Activated CD8-positive, alpha-beta T cell treated with anti-CD3 and anti-CD28 coated beads, Interleukin-2, amount 10 ng/mL, durations not matched to agents 7 days and 5 days (primary cell): ENCODE results near the gene CELSR3. TPM values are rescaled to one million over a fixed set of nuclear protein-coding genes. Genes with fewer than 3 reads are reported as not detected.

ENCODE experiments used
- ATAC-seq: fragments of 150-1000 bp; cut with Tn5 transposase; one replicate; pipeline ENCODE4 v1.10.0; 2021; ENCODE audit warnings: moderate library complexity
- CTCF ChIA-PET: fragments of 350-600 bp; sonication (Branson Sonifier 250); formaldehyde crosslinking; loops from one replicate; lab custom pipeline; 2021; ENCODE audit warnings: antibody characterized with exemption; lab: Charles Lee
- POLR2A ChIA-PET: fragments of 350-600 bp; sonication (Branson Sonifier 250); formaldehyde crosslinking; loops from one replicate; lab custom pipeline; 2021; ENCODE audit warnings: antibody characterized with exemption; lab: Charles Lee
- DNase-seq: peaks from one replicate; pipeline ENCODE4 v3.0.0-alpha.2; 2020
- H3K27ac Mint-ChIP-seq: one replicate; pipeline ENCODE4 v1.8.0; 2021; ENCODE audit warnings: mild to moderate bottlenecking, mixed read lengths
- H3K27me3 Mint-ChIP-seq: one replicate; pipeline ENCODE4 v1.8.0; 2021; ENCODE audit warnings: low read depth, mixed read lengths
- H3K36me3 Mint-ChIP-seq: one replicate; pipeline ENCODE4 v1.8.0; 2021; ENCODE audit warnings: low read depth, mixed read lengths
- H3K4me1 Mint-ChIP-seq: one replicate; pipeline ENCODE4 v1.8.0; 2021; ENCODE audit warnings: low read depth, mixed read lengths
- H3K4me3 Mint-ChIP-seq: one replicate; pipeline ENCODE4 v1.8.0; 2021; ENCODE audit warnings: mild to moderate bottlenecking, mixed read lengths
- H3K9me3 Mint-ChIP-seq: one replicate; pipeline ENCODE4 v1.8.0; 2022; ENCODE audit warnings: mixed read lengths; ENCODE audit not compliant: insufficient read depth
- total RNA-seq, 2 experiments: library from RNA; stranded (reverse); gene quantifications; one replicate each; pipeline ENCODE4 v1.2.3, GENCODE V29; 2021

CELSR3 gene
- total RNA-seq, 2 experiments from 2014 or later, result 19.5 to 20.2 TPM

GRCh38 chr3:48695393-48695753 is 32.7 kb upstream of the CELSR3 start:
- ATAC-seq (no peak), DNase-seq (no peak)
- Mint-ChIP-seq H3K4me1 (peaks cover 2% of the 10 kb centered on the region), H3K27ac (no peak overlapping the region), H3K9me3 (no peaks in the 10 kb centered on the region), H3K27me3 (no peaks in the 10 kb centered on the region), H3K36me3 (peaks cover 46% of the 10 kb centered on the region), H3K4me3 (no peak overlapping the region)
- ChIA-PET POLR2A (no interaction called here), CTCF (interaction anchor here (1.7 kb wide), 1 partner anchor 9 kb away, joined by 7 read pairs; the partner anchor contains the start of gene NCKIPSD)

GRCh38 chr3:48694610-48695392 is 32.1 kb upstream of the CELSR3 start:
- Mint-ChIP-seq H3K4me3 (no peak overlapping the region), H3K27me3 (no peaks in the 10 kb centered on the region), H3K27ac (peak overlapping the region; percentile 41), H3K9me3 (no peaks in the 10 kb centered on the region), H3K4me1 (peaks cover 2% of the 10 kb centered on the region), H3K36me3 (peaks cover 49% of the 10 kb centered on the region)
- ChIA-PET POLR2A (no interaction called here), CTCF (interaction anchor here (1.7 kb wide), 1 partner anchor 9 kb away, joined by 7 read pairs; the partner anchor contains the start of gene NCKIPSD)
- ATAC-seq (no peak), DNase-seq (no peak)

GRCh38 chr3:48693826-48694225 is 31.1 kb upstream of the CELSR3 start:
- no peak for ATAC-seq
- no peak overlapping the region for H3K4me3 Mint-ChIP-seq
- H3K27me3 Mint-ChIP-seq, result no peaks in the 10 kb centered on the region
- CTCF ChIA-PET, result interaction anchor here (1.2 kb wide), 1 partner anchor 9 kb away, joined by 4 read pairs; no protein-coding TSS in a partner anchor
- DNase-seq, result no peak
- H3K27ac Mint-ChIP-seq, result no peak overlapping the region
- POLR2A ChIA-PET, result no interaction called here
- H3K36me3 Mint-ChIP-seq, result peaks cover 47% of the 10 kb centered on the region
- no peaks in the 10 kb centered on the region for H3K9me3 Mint-ChIP-seq
- H3K4me1 Mint-ChIP-seq, result no peaks in the 10 kb centered on the region

- Mint-ChIP-seq H3K27ac (no peak overlapping the region), H3K4me1 (no peaks in the 10 kb centered on the region), H3K9me3 (no peaks in the 10 kb centered on the region), H3K27me3 (no peaks in the 10 kb centered on the region), H3K36me3 (peaks cover 53% of the 10 kb centered on the region), H3K4me3 (no peak overlapping the region)
- no peak for ATAC-seq
- CTCF ChIA-PET, result interaction anchor here (0.8 to 1.2 kb wide), 2 partner anchors 8 to 257 kb away, joined by 3 to 4 read pairs; no protein-coding TSS in a partner anchor
- no peak for DNase-seq
- POLR2A ChIA-PET, result interaction anchor here (1.3 kb wide), 1 partner anchor 24 kb away, joined by 5 read pairs; the partner anchor contains the start of gene IP6K2
Measured at GRCh38 chr3:48692551-48692950, 29.9 kb upstream of the CELSR3 start.

GRCh38 chr3:48690846-48691458 is 28.3 kb upstream of the CELSR3 start:
- H3K36me3 Mint-ChIP-seq, result peaks cover 55% of the 10 kb centered on the region
- no peak for ATAC-seq
- H3K27me3 Mint-ChIP-seq, result no peaks in the 10 kb centered on the region
- no peak for DNase-seq
- H3K27ac Mint-ChIP-seq, result no peak overlapping the region
- ChIA-PET CTCF (no interaction called here), POLR2A (no interaction called here)
- H3K4me1 Mint-ChIP-seq, result peaks cover 8% of the 10 kb centered on the region
- no peak overlapping the region for H3K4me3 Mint-ChIP-seq
- no peaks in the 10 kb centered on the region for H3K9me3 Mint-ChIP-seq

GRCh38 chr3:48689384-48689783 is 26.7 kb upstream of the CELSR3 start:
- DNase-seq, result no peak
- Mint-ChIP-seq H3K9me3 (no peaks in the 10 kb centered on the region), H3K4me1 (peaks cover 15% of the 10 kb centered on the region), H3K27me3 (no peaks in the 10 kb centered on the region), H3K27ac (no peak overlapping the region), H3K36me3 (peaks cover 47% of the 10 kb centered on the region), H3K4me3 (no peak overlapping the region)
- ChIA-PET POLR2A (interaction anchor here (0.6 kb wide), 1 partner anchor 15 kb away, joined by 4 read pairs; no protein-coding TSS in a partner anchor), CTCF (interaction anchor here (1.3 kb wide), 1 partner anchor 50 kb away, joined by 3 read pairs; no protein-coding TSS in a partner anchor)
- ATAC-seq, result no peak

- DNase-seq, result no peak
- ChIA-PET CTCF (interaction anchor here (1.0 kb wide), 1 partner anchor 25 kb away, joined by 3 read pairs; no protein-coding TSS in a partner anchor), POLR2A (interaction anchor here (0.7 kb wide), 1 partner anchor 22 kb away, joined by 3 read pairs; no protein-coding TSS in a partner anchor)
- Mint-ChIP-seq H3K4me3 (no peak overlapping the region), H3K36me3 (peaks cover 50% of the 10 kb centered on the region), H3K27me3 (no peaks in the 10 kb centered on the region), H3K27ac (no peak overlapping the region), H3K9me3 (no peaks in the 10 kb centered on the region), H3K4me1 (peaks cover 22% of the 10 kb centered on the region)
- ATAC-seq, result no peak
Measured at GRCh38 chr3:48688737-48689075, 26.0 kb upstream of the CELSR3 start.

GRCh38 chr3:48688032-48688736 is 25.5 kb upstream of the CELSR3 start:
- no peak overlapping the region for H3K4me3 Mint-ChIP-seq
- H3K4me1 Mint-ChIP-seq, result peaks cover 26% of the 10 kb centered on the region
- peaks cover 51% of the 10 kb centered on the region for H3K36me3 Mint-ChIP-seq
- ATAC-seq (no peak), DNase-seq (no peak)
- no peak overlapping the region for H3K27ac Mint-ChIP-seq
- H3K9me3 Mint-ChIP-seq, result no peaks in the 10 kb centered on the region
- ChIA-PET POLR2A (interaction anchor here (0.5 to 0.7 kb wide), 2 partner anchors 22 to 262 kb away, joined by 3 read pairs; no protein-coding TSS in a partner anchor), CTCF (interaction anchor here (1.0 kb wide), 1 partner anchor 24 kb away, joined by 3 read pairs; no protein-coding TSS in a partner anchor)
- H3K27me3 Mint-ChIP-seq, result no peaks in the 10 kb centered on the region

GRCh38 chr3:48687220-48687678 is 24.6 kb upstream of the CELSR3 start:
- H3K27ac Mint-ChIP-seq, result peak overlapping the region; percentile 34
- DNase-seq (no peak), ATAC-seq (no peak)
- no peaks in the 10 kb centered on the region for H3K27me3 Mint-ChIP-seq
- CTCF ChIA-PET, result interaction anchor here (1.7 to 2.0 kb wide), 4 partner anchors 30 to 286 kb away, joined by 4 to 10 read pairs (median 6); partner anchors contain the start of genes SLC25A20 and SLC26A6
- H3K4me3 Mint-ChIP-seq, result no peak overlapping the region
- peaks cover 52% of the 10 kb centered on the region for H3K36me3 Mint-ChIP-seq
- peaks cover 32% of the 10 kb centered on the region for H3K4me1 Mint-ChIP-seq
- H3K9me3 Mint-ChIP-seq, result no peaks in the 10 kb centered on the region
- POLR2A ChIA-PET, result no interaction called here

- ChIA-PET POLR2A (interaction anchor here (1.2 kb wide), 1 partner anchor 31 kb away, joined by 4 read pairs; the partner anchor contains the start of gene IP6K2), CTCF (interaction anchor here (0.7 to 2.0 kb wide), 20 partner anchors 9 to 364 kb away, joined by 3 to 11 read pairs (median 4); partner anchors contain the start of genes CCDC51, CELSR3, PRKAR2A and SLC25A20)
- Mint-ChIP-seq H3K27me3 (no peaks in the 10 kb centered on the region), H3K4me1 (peaks cover 32% of the 10 kb centered on the region), H3K9me3 (no peaks in the 10 kb centered on the region), H3K27ac (peak overlapping the region; percentile 86), H3K36me3 (peaks cover 54% of the 10 kb centered on the region), H3K4me3 (peak overlapping the region; percentile 83)
- ATAC-seq (no peak), DNase-seq (no peak)
Measured at GRCh38 chr3:48686538-48687219, 24.0 kb upstream of the CELSR3 start.
